ENCODE data around the gene GABRB1.
"Not testable (repeated sequence)": the region's sequence is repeated elsewhere in the genome, so short reads cannot be mapped to it uniquely, and the experiment has no call there.

Gene GABRB1

DNA sequence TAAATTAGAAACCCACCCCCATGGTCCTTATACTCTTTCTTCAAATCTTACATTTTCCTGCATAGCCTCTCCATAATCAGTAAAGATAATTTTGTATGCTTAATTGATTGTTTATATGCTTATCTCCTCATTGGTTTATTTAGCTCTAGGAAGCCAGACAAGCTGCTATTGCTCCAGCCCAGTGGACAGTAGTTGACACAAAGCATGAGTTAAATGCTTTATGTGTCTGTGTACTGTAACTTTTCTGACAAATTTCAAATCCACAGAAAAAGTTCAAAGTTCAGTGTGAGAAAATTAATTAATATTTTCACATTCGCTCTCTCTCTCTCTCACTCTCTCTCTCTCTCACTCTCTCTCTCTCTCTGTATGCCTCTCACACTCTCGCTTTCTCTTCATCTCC lies 181.7 kb downstream of the GABRB1 start:
- no peak for DNase-seq (ENCODE audit: low spot score)

DNA sequence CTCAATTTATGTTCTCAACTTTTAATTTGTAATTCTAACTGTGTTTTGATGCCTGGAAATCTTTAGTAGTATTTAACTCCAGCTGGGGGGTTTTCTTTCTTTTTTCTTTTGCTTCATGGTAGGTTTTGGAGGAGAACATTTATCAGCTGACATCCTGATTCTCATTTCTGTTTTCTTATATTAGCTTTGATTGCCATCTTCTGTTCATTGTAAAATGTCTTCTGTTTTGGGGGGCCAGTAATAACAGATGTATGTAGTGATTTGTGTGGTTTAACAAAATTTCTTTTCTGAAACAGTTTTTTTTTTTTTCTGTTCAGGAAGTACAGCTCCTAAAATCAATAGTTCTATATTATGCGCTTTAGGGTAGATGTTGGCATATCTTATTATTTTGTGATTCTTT lies 182.2 kb downstream of the GABRB1 start:
- no peak for DNase-seq (ENCODE audit: low spot score)

DNA sequence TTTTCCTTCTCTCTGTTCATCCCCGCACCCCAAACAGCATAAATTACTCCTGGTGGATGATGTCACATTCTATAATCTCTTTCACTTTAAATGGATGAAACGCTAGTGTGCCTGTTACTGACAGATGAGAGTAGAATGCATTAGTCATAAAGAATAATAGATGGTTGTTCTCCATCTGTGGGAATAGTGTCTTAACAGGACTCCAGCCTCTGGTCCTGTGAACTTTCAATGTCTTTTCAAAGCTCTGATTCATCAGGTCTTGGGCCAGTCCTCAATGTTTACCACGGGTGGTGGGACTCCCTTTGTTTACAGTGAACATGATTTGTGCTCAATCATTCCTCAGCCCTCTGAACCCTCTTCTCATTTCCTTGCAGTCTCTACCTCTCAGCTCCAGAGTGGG lies 182.6 kb downstream of the GABRB1 start:
- peak; percentile 37 for DNase-seq (ENCODE audit: low spot score)

- DNase-seq (ENCODE audit: low spot score), result no peak
Measured at GRCh38 chr4:47215759-47216158, 184.4 kb downstream of the GABRB1 start.

- DNase-seq (ENCODE audit: low spot score), result no peak
Measured at GRCh38 chr4:47217291-47217690, 185.9 kb downstream of the GABRB1 start.

GRCh38 chr4:47217884-47218283 lies 186.5 kb downstream of the GABRB1 start:
- no peak for DNase-seq (ENCODE audit: low spot score)

DNA sequence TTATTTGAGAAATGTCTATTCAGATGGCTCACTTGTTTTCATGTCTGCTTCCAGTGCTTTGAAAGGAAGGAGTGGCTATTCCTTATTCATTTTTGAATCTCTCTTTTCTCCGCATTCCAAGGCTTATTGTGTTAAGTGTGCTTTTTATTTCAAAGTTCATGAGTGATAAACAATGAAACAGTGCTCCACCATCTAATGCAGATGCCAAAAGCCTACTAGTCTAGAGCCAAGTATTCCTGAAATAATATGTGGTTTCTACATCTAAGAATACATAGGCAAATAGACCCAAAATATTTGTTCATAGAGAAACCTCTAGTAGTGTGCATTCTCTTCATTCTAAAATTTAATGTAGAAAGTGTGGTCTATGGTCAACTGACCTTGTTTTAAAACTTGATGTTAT lies 187.3 kb downstream of the GABRB1 start:
- DNase-seq (ENCODE audit: low spot score), result no peak

GRCh38 chr4:47219586-47219985 lies 188.2 kb downstream of the GABRB1 start:
- DNase-seq (ENCODE audit: low spot score), result no peak

GRCh38 chr4:47221721-47222120 lies 190.4 kb downstream of the GABRB1 start:
- DNase-seq (ENCODE audit: low spot score), result no peak

- DNase-seq (ENCODE audit: low spot score), result no peak
Measured at GRCh38 chr4:47222276-47222675, 190.9 kb downstream of the GABRB1 start.

GRCh38 chr4:47224361-47224760 lies 193.0 kb downstream of the GABRB1 start:
- DNase-seq (ENCODE audit: low spot score), result no peak

- DNase-seq (ENCODE audit: low spot score), result no peak
Measured at GRCh38 chr4:47235721-47236120, 204.4 kb downstream of the GABRB1 start.

GRCh38 chr4:47238667-47239066 lies 207.3 kb downstream of the GABRB1 start:
- no peak for DNase-seq (ENCODE audit: low spot score)

DNA sequence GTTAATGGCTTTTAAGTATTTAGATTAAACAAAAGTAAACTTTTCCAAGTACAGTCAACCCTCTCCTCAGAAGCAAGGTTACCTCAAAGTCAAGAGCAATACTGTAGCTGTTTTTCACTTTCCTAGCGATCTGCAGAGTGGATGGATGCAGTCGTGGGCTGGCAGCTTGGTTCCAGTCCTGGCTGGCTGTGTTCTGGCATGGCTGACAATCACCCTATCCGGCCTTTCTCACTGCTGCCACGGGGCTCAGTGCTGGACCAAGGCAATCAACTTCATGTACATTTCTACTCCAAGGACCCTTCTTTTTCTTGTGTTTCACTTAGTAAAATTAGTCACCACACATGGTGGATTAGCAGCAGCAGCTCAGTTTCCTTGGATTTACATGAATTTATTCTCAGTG lies 208.3 kb downstream of the GABRB1 start:
- no peak for DNase-seq (ENCODE audit: low spot score)

GRCh38 chr4:47251348-47252135 lies 220.2 kb downstream of the GABRB1 start:
- DNase-seq (ENCODE audit: low spot score), result no peak

DNA sequence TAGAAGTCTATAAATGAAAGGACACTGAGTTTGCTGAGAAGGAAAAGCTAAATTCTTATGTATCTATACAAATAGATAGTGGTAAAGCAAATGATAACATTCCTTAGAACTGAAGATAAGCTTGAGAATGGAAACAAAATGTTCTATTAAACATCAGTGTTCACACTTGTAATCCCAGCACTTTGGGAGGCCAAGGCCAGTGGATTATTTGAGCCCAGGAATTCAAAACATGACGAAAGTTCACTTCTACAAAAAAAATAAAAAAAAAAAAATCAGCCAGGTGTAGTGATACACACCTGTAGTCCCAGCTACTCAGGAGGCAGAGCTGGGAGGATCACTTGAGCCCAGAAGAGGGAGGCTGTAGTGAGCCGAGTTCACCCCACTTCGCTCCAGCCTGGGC lies 232.4 kb downstream of the GABRB1 start:
- DNase-seq (ENCODE audit: low spot score), result no peak

DNA sequence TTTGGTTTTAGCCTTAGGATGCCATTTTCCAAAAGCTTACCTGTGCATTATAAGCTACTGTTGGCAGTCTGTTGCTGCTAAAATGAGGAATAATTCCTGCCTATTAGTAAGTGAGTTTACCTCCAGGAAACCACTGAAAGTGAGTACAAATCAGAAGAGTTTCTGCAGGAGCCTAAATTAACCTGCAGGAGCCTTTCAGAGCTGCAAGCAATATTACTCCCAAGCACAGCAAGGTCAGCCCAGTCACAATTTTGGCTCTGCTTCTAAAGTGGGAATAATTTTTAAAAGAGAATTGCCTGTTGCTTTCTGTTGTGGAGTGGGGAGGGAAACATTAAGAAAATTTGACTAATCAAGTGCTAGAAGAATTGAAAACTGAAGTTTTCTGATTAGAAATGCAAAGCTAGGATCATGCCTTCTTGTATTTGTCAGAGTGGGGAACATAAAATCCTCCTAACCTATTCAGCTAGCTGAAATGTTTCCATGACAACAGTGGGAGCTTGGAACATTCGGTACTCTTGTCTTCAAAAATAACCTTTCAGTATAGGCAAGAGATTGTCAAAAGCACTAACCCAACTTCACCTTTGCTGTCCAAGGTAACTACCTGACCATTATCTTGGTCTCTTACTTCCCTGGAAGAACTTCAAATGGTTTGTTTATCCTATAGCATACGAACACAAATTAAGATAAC lies 239.0 kb downstream of the GABRB1 start:
- DNase-seq (ENCODE audit: low spot score), result peak; percentile 64

DNA sequence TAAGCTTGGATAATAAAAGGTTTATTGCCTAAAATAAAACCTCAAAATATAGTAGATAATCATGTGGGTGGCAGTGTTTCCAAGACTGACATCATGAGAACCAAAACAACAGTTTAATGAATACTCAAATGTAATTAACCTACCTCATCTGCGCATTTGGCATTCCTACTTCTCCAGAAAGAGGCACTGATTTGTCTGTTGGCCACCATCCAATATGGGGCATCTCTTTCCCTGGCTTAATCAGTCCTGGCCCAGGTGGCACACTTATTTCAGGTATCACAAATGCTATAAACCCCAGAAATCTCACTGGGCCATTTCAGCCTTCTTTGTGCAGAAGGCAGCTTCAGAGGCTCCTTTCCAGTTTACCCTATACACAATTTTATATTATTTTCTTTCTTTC lies 239.9 kb downstream of the GABRB1 start:
- peak; percentile 28 for DNase-seq (ENCODE audit: low spot score)

DNA sequence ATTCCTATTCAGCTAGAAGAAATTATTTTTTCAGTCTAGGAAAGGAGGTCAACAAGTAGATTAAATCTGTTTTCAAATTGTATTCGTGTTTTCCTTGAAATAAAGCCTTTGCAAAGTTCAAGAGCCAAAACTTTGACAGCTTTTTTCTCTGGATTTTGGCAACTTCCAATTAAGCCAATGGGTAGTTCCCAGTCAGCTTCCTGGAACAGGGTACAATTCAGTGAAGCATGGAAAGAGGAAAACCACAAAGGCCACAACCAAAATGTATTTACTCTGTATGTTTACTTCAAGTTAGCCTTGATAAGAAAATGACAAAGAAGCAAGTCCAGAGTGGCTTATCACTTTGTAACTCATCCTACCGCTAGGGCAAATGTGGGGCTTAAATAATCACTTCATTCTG lies 243.5 kb downstream of the GABRB1 start:
- DNase-seq (ENCODE audit: low spot score), result no peak

DNA sequence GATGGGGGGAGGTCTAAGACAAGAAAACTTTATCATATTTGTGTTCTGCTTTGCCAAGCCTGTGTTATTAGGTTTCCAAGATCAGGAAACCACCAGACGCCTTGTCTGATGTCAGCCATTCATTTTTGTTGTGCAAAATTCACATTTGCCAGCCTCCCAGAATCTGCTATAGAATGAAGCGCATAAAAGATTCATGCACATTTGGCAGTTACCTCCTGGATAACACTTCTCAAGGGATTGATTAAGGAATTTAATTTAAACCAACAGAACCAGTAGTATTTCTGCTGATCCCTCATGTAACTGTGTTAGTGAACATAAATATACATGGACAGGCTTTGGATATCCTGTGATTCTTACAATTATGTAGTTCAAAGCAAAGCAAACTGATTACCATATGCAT lies 244.2 kb downstream of the GABRB1 start:
- no peak for DNase-seq (ENCODE audit: low spot score)

DNA sequence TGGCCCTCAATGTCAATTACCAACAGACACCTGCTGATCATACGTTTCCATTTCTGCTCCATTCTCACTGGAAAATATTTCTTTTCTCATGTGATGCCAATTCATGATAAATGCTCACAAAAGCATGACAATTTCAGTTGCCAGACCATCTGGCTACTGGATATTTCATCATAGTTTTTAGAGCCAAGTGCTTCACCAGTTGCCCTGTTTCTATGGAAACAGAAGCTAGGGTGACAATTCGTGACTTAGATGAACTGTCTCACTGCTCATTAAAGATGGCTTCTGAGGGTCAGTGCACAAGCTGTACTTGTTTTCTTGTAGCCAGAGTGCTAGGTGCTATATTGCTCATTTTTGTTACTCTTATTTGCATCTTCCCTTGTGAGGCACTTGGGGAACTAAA lies 247.3 kb downstream of the GABRB1 start:
- peak; percentile 52 for DNase-seq (ENCODE audit: low spot score)

DNA sequence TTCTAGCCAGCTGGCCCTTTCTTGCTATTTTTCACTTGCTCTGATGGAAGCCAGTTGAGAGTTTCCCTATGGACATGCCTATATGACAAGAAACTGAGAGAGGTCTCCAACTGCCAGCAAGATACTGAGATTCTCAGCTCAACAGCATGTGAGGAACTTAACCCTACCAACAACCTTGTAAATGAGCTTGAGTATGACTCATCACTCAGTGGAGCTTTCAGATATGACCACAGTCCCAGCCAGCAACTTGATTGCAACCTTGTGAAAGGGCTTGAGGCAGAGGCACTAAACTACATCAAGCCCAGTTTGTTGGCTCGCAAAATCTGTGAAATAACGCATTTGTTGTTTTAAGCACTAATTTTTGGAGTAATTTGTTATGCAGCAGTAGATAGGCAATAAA lies 256.4 kb downstream of the GABRB1 start:
- no peak for DNase-seq (ENCODE audit: low spot score)

- DNase-seq (ENCODE audit: low spot score), result no peak
Measured at GRCh38 chr4:47289805-47290204, 258.4 kb downstream of the GABRB1 start.

DNA sequence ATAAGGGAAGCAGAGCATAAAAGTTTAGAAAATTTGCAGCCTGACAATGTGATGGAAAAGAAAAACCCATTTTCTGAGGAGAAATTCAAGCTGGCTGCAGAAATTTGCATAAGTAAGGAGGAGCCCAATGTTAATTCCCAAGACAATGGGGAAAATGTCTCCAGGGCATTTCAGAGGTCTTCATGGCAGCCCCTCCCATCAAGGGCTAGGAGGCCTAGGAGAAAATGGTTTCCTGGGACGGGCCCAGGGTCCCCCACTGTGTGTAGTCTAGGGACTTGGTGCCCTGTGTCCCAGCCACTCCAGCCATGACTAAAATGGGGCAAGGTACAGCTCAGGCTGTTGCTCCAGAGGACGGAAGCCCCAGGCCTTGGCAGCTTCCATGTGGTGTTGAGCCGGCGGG lies 259.5 kb downstream of the GABRB1 start:
- not testable (repeated sequence) for DNase-seq (ENCODE audit: low spot score)
